RKO (cell line): Measurements from ENCODE around the gene TEX54.

Experiments
- DNase-seq: peaks from one replicate; pipeline ENCODE4 v3.0.0-alpha.2; 2016; ENCODE audit warnings: low spot score

TEX54 gene

DNA sequence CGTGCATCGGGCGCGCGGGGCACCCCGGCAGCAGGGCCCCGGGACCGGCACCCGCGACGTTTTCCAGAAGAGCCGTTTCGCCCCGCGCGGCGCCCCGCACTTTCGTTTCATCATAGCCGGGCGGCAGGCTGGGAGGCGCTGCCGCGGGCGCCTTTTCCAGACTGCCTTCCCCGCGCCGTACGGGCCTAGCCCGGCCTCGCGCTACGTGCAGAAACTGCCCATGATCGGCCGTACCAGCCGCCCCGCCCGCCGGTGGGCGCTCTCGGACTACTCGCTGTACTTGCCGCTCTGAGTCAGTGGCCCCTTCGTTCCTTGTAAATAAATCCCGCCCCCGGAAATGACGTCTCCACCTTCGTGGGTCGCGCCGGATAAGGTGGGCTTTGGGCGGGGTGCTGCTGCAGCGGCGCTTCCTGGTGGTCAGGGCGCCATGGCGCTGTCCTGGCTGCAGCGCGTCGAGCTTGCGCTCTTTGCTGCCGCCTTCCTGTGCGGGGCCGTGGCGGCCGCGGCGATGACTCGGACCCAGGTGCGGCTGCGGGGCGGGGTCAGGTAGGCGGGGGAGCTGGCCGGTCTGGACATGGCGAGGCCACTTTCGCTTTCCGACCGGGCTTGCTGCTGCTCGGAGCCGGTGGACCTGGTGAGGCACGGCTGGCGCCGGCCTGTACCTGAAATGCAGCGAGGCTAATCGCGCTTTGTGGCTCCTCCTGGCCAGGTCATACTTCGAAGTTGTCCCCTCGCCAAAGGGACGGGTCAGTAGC is 45.5 kb downstream of the TEX54 start, which contains the start of gene TMEM179B:
TMEM179B (plus strand) TSS at position 398 of the 755 bp plus-strand sequence; CDS start at position 428, 30 bp downstream.
- peak; percentile 98 for DNase-seq

DNA sequence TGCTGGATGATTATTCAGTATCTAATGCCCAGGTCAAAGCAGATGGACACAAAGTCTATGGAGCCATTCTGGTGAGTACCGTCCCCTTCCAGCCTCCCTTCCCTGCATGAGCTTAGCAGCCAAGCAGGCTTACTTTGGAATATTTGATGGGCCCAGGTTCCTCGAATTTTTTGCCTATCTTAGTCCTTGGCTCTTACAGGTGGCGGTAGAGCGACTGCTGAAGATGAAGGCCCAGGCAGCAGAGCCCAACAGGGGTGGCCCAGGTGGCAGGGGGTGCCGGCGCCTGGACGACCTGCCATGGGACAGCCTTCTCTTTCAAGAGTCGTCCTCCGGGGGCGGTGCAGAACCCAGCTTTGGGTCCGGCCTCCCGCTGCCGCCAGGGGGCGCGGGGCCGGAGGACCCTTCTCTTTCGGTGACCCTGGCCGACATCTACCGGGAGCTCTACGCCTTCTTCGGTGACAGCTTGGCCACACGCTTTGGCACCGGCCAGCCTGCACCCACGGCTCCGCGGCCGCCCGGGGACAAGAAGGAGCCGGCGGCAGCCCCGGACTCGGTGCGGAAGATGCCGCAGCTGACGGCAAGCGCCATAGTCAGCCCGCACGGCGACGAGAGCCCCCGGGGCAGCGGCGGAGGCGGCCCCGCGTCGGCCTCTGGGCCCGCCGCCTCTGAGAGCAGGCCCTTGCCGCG is 46.2 kb downstream of the TEX54 start:
- DNase-seq, result peak; percentile 89

DNA sequence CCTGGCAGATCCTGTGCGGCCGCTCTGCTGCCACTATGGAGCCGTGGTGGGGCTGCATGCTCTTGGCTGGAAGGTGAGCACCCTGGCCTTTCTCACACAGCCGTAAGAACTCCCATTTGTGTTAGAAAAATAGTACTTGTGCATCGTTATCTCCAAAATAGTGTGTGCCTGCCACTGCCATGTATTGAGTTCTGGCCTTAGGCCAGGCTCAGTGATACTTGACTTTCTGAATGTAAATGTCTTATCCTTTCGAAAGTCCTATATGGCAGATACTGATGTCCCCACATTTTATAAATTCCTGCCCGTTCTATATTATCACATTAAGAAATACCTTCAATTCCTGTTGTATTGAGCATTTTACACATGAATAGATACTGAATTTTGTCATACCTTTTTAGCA is 49.9 kb downstream of the TEX54 start:
- no peak for DNase-seq
